GM20000 (cell line): ENCODE data around the gene SLC39A5.
"Not testable (repeated sequence)": the region's sequence is repeated elsewhere in the genome, so short reads cannot be mapped to it uniquely, and the experiment has no call there.

Experiments
- DNase-seq: peaks from one replicate; pipeline ENCODE4 v3.0.0; 2012; ENCODE audit warnings: low spot score
- CTCF ChIP-seq: IDR thresholded peaks from 2 replicates; pipeline ENCODE4 v1.5.1; 2012; ENCODE audit warnings: mild to moderate bottlenecking, control low read depth; ENCODE audit errors: extremely low read depth, missing control alignments

Gene SLC39A5

GRCh38 chr12:56190695-56191155 lies 39.1 kb upstream of the SLC39A5 start:
- no peak for DNase-seq
- TF ChIP-seq CTCF, result no peak

- TF ChIP-seq CTCF, result no peak
Observed at GRCh38 chr12:56192582-56192981, 37.3 kb upstream of the SLC39A5 start.

GRCh38 chr12:56193025-56193578 lies 36.7 kb upstream of the SLC39A5 start:
- peak; percentile 81 for DNase-seq
- TF ChIP-seq CTCF, result no peak

More at GRCh38 chr12:56192582-56192981, 37.3 kb upstream of the SLC39A5 start:
- no peak for DNase-seq

GRCh38 chr12:56196818-56197550 lies 32.9 kb upstream of the SLC39A5 start:
- not testable (repeated sequence) for DNase-seq

GRCh38 chr12:56197921-56198635 lies 31.8 kb upstream of the SLC39A5 start:
- no peak for DNase-seq
- TF ChIP-seq CTCF, result no peak

GRCh38 chr12:56198836-56199235 lies 31.0 kb upstream of the SLC39A5 start:
- TF ChIP-seq CTCF, result no peak
- no peak for DNase-seq

- DNase-seq, result no peak
- no peak for TF ChIP-seq CTCF
Observed at GRCh38 chr12:56202366-56202765, 27.5 kb upstream of the SLC39A5 start.

GRCh38 chr12:56202838-56203237 lies 27.0 kb upstream of the SLC39A5 start:
- DNase-seq, result no peak
- no peak for TF ChIP-seq CTCF
